NT2/D1 (cell line): ENCODE measurements around the gene MYZAP.

Experiments used
- SUZ12 ChIP-seq: IDR thresholded peaks from 2 replicates; pipeline ENCODE4 v1.6.1; 2011; ENCODE audit not compliant: insufficient read length, insufficient read depth; ENCODE audit errors: extremely low read depth
- YY1 ChIP-seq: IDR thresholded peaks from 2 replicates; pipeline ENCODE4 v1.6.1; 2011; ENCODE audit not compliant: insufficient read length, insufficient read depth
- ZNF274 ChIP-seq: IDR thresholded peaks from 2 replicates; pipeline ENCODE4 v1.6.1; 2011; ENCODE audit warnings: mild to moderate bottlenecking, low read depth, low read length

DNA sequence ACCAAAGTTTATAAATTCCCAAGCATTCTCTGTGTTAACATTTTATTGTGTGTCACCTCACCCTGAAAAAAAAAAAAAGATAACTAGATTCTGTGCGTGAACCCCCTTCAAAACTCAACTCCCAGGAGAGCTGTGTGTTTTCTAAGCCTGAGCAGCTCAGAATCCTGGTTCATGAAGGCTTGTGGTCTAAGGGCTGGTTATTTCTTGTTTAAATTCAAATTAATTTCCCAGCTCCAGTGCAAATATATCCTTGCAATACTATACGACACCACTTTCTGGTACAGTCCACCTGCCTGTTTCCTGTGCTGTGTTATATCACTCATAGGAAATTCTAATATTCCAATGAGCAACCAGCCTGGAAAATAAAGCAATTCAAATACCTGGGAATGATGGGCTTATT is 23.4 kb upstream of the MYZAP start:
- no peak for TF ChIP-seq ZNF274
- TF ChIP-seq YY1, result no peak
- no peak for TF ChIP-seq SUZ12
